ENCODE results near the gene RIC1.

The RIC1 gene

GRCh38 chr9:5805478-5805877 lies 176.6 kb downstream of the RIC1 start:
- Histone ChIP-seq H3K27me3 (ENCODE audit: insufficient read depth, low read depth) (no peaks in the 10 kb centered on the region), H3K4me3 (IDR thresholded peaks at IDR 0.05; ENCODE audit: insufficient read depth, low read depth, low read length) (no peak overlapping the region), H3K4me2 (no peak overlapping the region), H4K20me1 (ENCODE audit: insufficient read depth) (no peaks in the 10 kb centered on the region), H3K79me2 (ENCODE audit: insufficient read depth, low read depth) (no peaks in the 10 kb centered on the region), H2AFZ (ENCODE audit: low read depth) (no peak overlapping the region), H3K27ac (no peak overlapping the region), H3K9ac (no peak overlapping the region), H3K4me1 (ENCODE audit: low read depth, poor library complexity, severe bottlenecking) (peaks cover 9% of the 10 kb centered on the region), H3K36me3 (ENCODE audit: insufficient read depth) (no peaks in the 10 kb centered on the region)
- no peak for TF ChIP-seq CTCF (conservative IDR thresholded peaks at IDR 0.05; ENCODE audit: low read depth, low read length)

GRCh38 chr9:5811751-5812150 lies 182.8 kb downstream of the RIC1 start:
- H4K20me1 ChIP-seq (ENCODE audit: insufficient read depth) = no peaks in the 10 kb centered on the region
- no peak overlapping the region for H2AFZ ChIP-seq (ENCODE audit: low read depth)
- H3K4me1 ChIP-seq (ENCODE audit: low read depth, poor library complexity, severe bottlenecking) = no peaks in the 10 kb centered on the region
- H3K79me2 ChIP-seq (ENCODE audit: insufficient read depth, low read depth) = no peaks in the 10 kb centered on the region
- H3K4me3 ChIP-seq (IDR thresholded peaks at IDR 0.05; ENCODE audit: insufficient read depth, low read depth, low read length) = no peak overlapping the region
- H3K27me3 ChIP-seq (ENCODE audit: insufficient read depth, low read depth) = no peaks in the 10 kb centered on the region
- no peak overlapping the region for H3K4me2 ChIP-seq
- no peak for TF ChIP-seq CTCF (conservative IDR thresholded peaks at IDR 0.05; ENCODE audit: low read depth, low read length)
- H3K27ac ChIP-seq = no peak overlapping the region
- H3K9ac ChIP-seq = no peak overlapping the region
- no peaks in the 10 kb centered on the region for H3K36me3 ChIP-seq (ENCODE audit: insufficient read depth)

- no peak for TF ChIP-seq CTCF (conservative IDR thresholded peaks at IDR 0.05; ENCODE audit: low read depth, low read length)
- Histone ChIP-seq H3K27ac (no peak overlapping the region), H3K4me1 (ENCODE audit: low read depth, poor library complexity, severe bottlenecking) (no peaks in the 10 kb centered on the region), H3K4me2 (no peak overlapping the region), H2AFZ (ENCODE audit: low read depth) (no peak overlapping the region), H3K9ac (no peak overlapping the region), H3K36me3 (ENCODE audit: insufficient read depth) (no peaks in the 10 kb centered on the region), H4K20me1 (ENCODE audit: insufficient read depth) (no peaks in the 10 kb centered on the region), H3K4me3 (IDR thresholded peaks at IDR 0.05; ENCODE audit: insufficient read depth, low read depth, low read length) (no peak overlapping the region), H3K27me3 (ENCODE audit: insufficient read depth, low read depth) (no peaks in the 10 kb centered on the region), H3K79me2 (ENCODE audit: insufficient read depth, low read depth) (no peaks in the 10 kb centered on the region)
Observed at GRCh38 chr9:5813824-5814223, 184.9 kb downstream of the RIC1 start.

GRCh38 chr9:5815461-5815860 lies 186.6 kb downstream of the RIC1 start:
- Histone ChIP-seq H3K4me2 (no peak overlapping the region), H3K36me3 (ENCODE audit: insufficient read depth) (no peaks in the 10 kb centered on the region), H3K4me1 (ENCODE audit: low read depth, poor library complexity, severe bottlenecking) (peaks cover 10% of the 10 kb centered on the region)

More at GRCh38 chr9:5815461-5815860, 186.6 kb downstream of the RIC1 start:
- Histone ChIP-seq H3K4me3 (IDR thresholded peaks at IDR 0.05; ENCODE audit: insufficient read depth, low read depth, low read length) (no peak overlapping the region), H3K9ac (no peak overlapping the region), H3K27me3 (ENCODE audit: insufficient read depth, low read depth) (no peaks in the 10 kb centered on the region), H4K20me1 (ENCODE audit: insufficient read depth) (no peaks in the 10 kb centered on the region), H3K79me2 (ENCODE audit: insufficient read depth, low read depth) (0 out of 2 replicates have a peak, but pooled peaks cover 3% of the 10 kb centered on the region), H3K27ac (no peak overlapping the region), H2AFZ (ENCODE audit: low read depth) (no peak overlapping the region)
- no peak for TF ChIP-seq CTCF (conservative IDR thresholded peaks at IDR 0.05; ENCODE audit: low read depth, low read length)

All from KMS-11 (cell line).